SU-DHL-6 (cell line): ENCODE results near the gene SPACA9.

Experiments
- H2AFZ ChIP-seq: fragments of 200-600 bp; sonication (generic); 2 replicates; pipeline ENCODE4 v1.6.1; 2014; ENCODE audit warnings: low read depth, mild to moderate bottlenecking, moderate library complexity, mixed read lengths, antibody characterized with exemption, low read length; ENCODE audit not compliant: severe bottlenecking
- H3F3A ChIP-seq: fragments of 200-600 bp; shearing (Covaris generic); 2 replicates; pipeline ENCODE4 v1.6.0; 2016; ENCODE audit warnings: antibody characterized with exemption, mild to moderate bottlenecking; ENCODE audit not compliant: insufficient read depth
- H3K27ac ChIP-seq: fragments of 200-600 bp; sonication (generic); 2 replicates; pipeline ENCODE4 v1.5.1; 2016; ENCODE audit warnings: low read depth, mild to moderate bottlenecking, low read length, moderate library complexity, mixed read lengths
- H3K27me3 ChIP-seq: fragments of 200-600 bp; sonication (generic), shearing (Covaris generic); 2 replicates; pipeline ENCODE4 v1.6.0; 2014; ENCODE audit warnings: mild to moderate bottlenecking, low read length
- H3K36me3 ChIP-seq: fragments of 200-600 bp; sonication (generic); 2 replicates; pipeline ENCODE4 v1.6.1; 2014; ENCODE audit warnings: mild to moderate bottlenecking, low read length, mixed read lengths
- H3K4me2 ChIP-seq: fragments of 300-600, 200-600 bp; shearing (Covaris generic), sonication (generic); 2 replicates; pipeline ENCODE4 v1.6.0; 2014; ENCODE audit warnings: low read length, low read depth, mild to moderate bottlenecking; ENCODE audit not compliant: poor library complexity, severe bottlenecking
- H3K4me3 ChIP-seq: fragments of 200-600 bp; sonication (generic); 2 replicates; pipeline ENCODE4 v1.5.1; 2014; ENCODE audit warnings: antibody characterized with exemption, low read length, mild to moderate bottlenecking, mixed read lengths; ENCODE audit not compliant: insufficient read depth, poor library complexity, severe bottlenecking
- H3K79me2 ChIP-seq: fragments of 200-600 bp; sonication (generic); 2 replicates; pipeline ENCODE4 v1.6.1; 2014; ENCODE audit warnings: mild to moderate bottlenecking, low read length, moderate library complexity; ENCODE audit not compliant: insufficient read depth
- H3K9ac ChIP-seq: fragments of 200-600 bp; sonication (generic); 2 replicates; pipeline ENCODE4 v1.7.0; 2014; ENCODE audit warnings: mild to moderate bottlenecking, low read length
- H3K9me2 ChIP-seq: fragments of 200-600 bp; sonication (generic); replicated peaks from 2 replicates; pipeline ENCODE4 v1.6.1; 2014; ENCODE audit warnings: low read length; ENCODE audit not compliant: insufficient read depth
- H3K9me3 ChIP-seq: fragments of 200-600 bp; sonication (generic); 2 replicates; pipeline ENCODE4 v1.6.1; 2014; ENCODE audit warnings: low read length, mixed read lengths; ENCODE audit not compliant: insufficient read depth
- H4K20me1 ChIP-seq: fragments of 200-600 bp; sonication (generic); 2 replicates; pipeline ENCODE4 v1.6.1; 2014; ENCODE audit warnings: low read depth, mild to moderate bottlenecking, antibody characterized with exemption, low read length, moderate library complexity, mixed read lengths
- EZH2phosphoT487 ChIP-seq: fragments of 200-600 bp; sonication (generic), shearing (Covaris generic); conservative IDR thresholded peaks from 2 replicates; pipeline ENCODE4 v1.6.1; 2018; ENCODE audit warnings: mild to moderate bottlenecking, antibody characterized with exemption, low read length, moderate library complexity, mixed read lengths
- TF ChIP-seq, protein P1 (sequence below): fragments of 200-600 bp; sonication (generic); IDR thresholded peaks from one replicate; pipeline ENCODE4 v1.5.1; 2017; ENCODE audit warnings: antibody characterized with exemption, mild to moderate bottlenecking, low read length, moderate library complexity; ENCODE audit not compliant: insufficient read depth, poor library complexity, severe bottlenecking

Gene SPACA9

DNA sequence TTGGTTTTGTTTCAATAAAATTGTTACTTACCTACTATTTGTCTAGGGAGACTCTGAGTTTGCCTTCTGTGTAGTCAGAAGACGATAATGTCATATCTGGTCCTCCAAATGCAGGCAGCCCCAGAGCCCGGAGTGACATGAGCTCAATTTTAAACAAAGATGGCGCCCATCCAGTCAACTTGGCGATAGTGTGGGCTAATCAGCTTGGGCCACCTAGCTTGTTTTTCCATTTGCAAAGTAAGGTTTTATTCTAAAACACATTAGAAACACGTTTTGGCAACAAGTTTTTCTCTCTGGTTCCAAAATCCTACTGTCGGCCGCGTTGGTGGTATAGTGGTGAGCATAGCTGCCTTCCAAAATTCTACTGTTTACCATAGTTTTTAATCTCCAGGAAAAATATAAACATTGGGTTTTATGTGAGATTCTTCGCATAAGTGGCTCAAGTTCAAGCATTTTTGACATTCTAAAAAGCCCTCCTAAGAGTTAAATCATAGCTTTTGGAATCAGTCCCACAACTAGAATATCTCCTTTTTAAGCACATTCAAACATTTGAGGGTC lies 52.6 kb downstream of the SPACA9 start:
- Histone ChIP-seq H3K27ac (no peak overlapping the region), H3K36me3 (0 out of 2 replicates have a peak, but pooled peaks cover 3% of the 10 kb centered on the region)
- TF ChIP-seq, protein P1, sequence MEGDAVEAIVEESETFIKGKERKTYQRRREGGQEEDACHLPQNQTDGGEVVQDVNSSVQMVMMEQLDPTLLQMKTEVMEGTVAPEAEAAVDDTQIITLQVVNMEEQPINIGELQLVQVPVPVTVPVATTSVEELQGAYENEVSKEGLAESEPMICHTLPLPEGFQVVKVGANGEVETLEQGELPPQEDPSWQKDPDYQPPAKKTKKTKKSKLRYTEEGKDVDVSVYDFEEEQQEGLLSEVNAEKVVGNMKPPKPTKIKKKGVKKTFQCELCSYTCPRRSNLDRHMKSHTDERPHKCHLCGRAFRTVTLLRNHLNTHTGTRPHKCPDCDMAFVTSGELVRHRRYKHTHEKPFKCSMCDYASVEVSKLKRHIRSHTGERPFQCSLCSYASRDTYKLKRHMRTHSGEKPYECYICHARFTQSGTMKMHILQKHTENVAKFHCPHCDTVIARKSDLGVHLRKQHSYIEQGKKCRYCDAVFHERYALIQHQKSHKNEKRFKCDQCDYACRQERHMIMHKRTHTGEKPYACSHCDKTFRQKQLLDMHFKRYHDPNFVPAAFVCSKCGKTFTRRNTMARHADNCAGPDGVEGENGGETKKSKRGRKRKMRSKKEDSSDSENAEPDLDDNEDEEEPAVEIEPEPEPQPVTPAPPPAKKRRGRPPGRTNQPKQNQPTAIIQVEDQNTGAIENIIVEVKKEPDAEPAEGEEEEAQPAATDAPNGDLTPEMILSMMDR: no peak
- TF ChIP-seq EZH2phosphoT487: no peak

DNA sequence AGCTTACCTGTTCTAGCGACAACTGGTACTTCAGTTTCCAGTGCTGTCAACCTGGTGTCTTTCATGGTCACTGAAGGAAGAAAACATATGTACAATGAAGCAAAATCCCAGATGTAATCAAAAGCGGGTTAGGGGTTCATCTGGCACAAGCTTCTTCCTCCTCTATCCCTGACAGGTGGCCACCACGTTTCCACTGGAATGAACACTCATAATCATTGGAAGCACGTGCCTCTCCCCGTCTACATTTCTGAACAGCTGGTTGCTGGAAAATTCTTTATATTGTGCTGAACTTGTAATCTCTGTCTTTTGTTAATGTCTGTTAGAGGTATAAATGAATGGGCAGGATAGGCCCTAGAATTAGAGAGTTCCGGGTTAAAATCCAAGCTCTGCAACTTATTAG lies 56.3 kb downstream of the SPACA9 start:
- Histone ChIP-seq H3K27me3 (no peaks in the 10 kb centered on the region), H3K9ac (no peak overlapping the region), H3K9me3 (no peaks in the 10 kb centered on the region), H3F3A (no peaks in the 10 kb centered on the region), H3K36me3 (no peaks in the 10 kb centered on the region), H4K20me1 (no peaks in the 10 kb centered on the region), H3K79me2 (peaks cover 4% of the 10 kb centered on the region; the same call in 1 of the 2 replicates), H2AFZ (no peak overlapping the region), H3K4me3 (no peak overlapping the region), H3K9me2 (no peaks in the 10 kb centered on the region), H3K27ac (no peak overlapping the region), H3K4me2 (no peak overlapping the region)
- no peak for TF ChIP-seq EZH2phosphoT487
- TF ChIP-seq, protein P1: no peak

More for the DNA sequence above, 52.6 kb downstream of the SPACA9 start:
- H3K27me3 ChIP-seq: no peaks in the 10 kb centered on the region
- no peaks in the 10 kb centered on the region for H3K9me3 ChIP-seq
- H2AFZ ChIP-seq: no peak overlapping the region
- H3K4me3 ChIP-seq: no peak overlapping the region
- H3K9ac ChIP-seq: no peak overlapping the region
- no peaks in the 10 kb centered on the region for H3K79me2 ChIP-seq
- H4K20me1 ChIP-seq: no peaks in the 10 kb centered on the region
- H3K4me2 ChIP-seq: no peak overlapping the region
- no peaks in the 10 kb centered on the region for H3K9me2 ChIP-seq
- H3F3A ChIP-seq: no peaks in the 10 kb centered on the region

DNA sequence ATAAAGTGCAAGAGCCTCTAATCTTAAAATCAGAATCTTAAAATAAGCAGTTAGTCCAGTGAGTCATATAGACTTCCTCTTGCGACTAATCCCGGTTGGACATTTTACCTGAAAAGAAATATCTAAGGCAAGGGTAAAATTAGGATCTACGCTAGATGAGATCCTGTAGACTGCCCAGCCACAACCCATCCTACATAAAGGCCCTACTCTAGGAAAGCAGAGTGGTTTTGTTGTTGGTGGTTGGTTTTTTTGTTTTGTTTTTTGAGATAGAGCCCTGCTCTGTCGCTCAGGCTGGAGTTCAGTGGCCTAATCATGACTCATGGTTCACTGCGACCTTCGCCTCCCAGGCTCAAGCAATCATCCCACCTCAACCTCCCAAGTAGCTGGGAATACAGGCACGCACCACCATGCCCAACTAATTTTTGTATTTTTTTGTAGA lies 58.8 kb downstream of the SPACA9 start:
- Histone ChIP-seq H3K36me3 (no peaks in the 10 kb centered on the region), H3K9me2 (no peaks in the 10 kb centered on the region), H2AFZ (no peak overlapping the region), H3F3A (no peaks in the 10 kb centered on the region; the same call in 1 of the 2 replicates), H3K79me2 (peaks cover 19% of the 10 kb centered on the region), H3K9ac (no peak overlapping the region), H3K9me3 (no peaks in the 10 kb centered on the region), H4K20me1 (no peaks in the 10 kb centered on the region), H3K27ac (no peak overlapping the region), H3K4me2 (no peak overlapping the region), H3K4me3 (no peak overlapping the region), H3K27me3 (no peaks in the 10 kb centered on the region)
- TF ChIP-seq, protein P1: no peak
- TF ChIP-seq EZH2phosphoT487: no peak
